HepG2 (cell line): Measurements from ENCODE around the gene SCAANT1. TPM values are rescaled to one million over a fixed set of nuclear protein-coding genes. Genes with fewer than 3 reads are reported as not detected.
A peak's percentile ranks its signal among the peaks of the same experiment; 100 is the strongest.

ENCODE experiments used
- BRD4 ChIP-seq: sonication (generic); formaldehyde crosslinking; IDR thresholded peaks from 2 replicates; pipeline ENCODE4 v1.4.0; 2020; ENCODE audit warnings: missing genetic modification reagents
- DZIP1 ChIP-seq: sonication (generic); formaldehyde crosslinking; IDR thresholded peaks from 2 replicates; pipeline ENCODE4 v1.5.0; 2020; ENCODE audit warnings: mild to moderate bottlenecking, missing genetic modification reagents
- FOSL1 ChIP-seq: sonication (generic); formaldehyde crosslinking; IDR thresholded peaks from 2 replicates; pipeline ENCODE4 v1.9.0; 2021; ENCODE audit warnings: missing genetic modification reagents, borderline replicate concordance
- FOXK1 ChIP-seq: sonication (generic); formaldehyde crosslinking; IDR thresholded peaks from 2 replicates; pipeline ENCODE4 v1.4.0; 2020; ENCODE audit warnings: low read depth, missing genetic modification reagents, borderline replicate concordance
- FOXM1 ChIP-seq: sonication (generic); formaldehyde crosslinking; IDR thresholded peaks from 2 replicates; pipeline ENCODE4 v1.5.0; 2020; ENCODE audit warnings: missing genetic modification reagents
- GLI4 ChIP-seq: sonication (generic); formaldehyde crosslinking; IDR thresholded peaks from 2 replicates; pipeline ENCODE4 v1.5.1; 2020; ENCODE audit warnings: missing genetic modification reagents, mild to moderate bottlenecking, moderate library complexity, borderline replicate concordance
- HNRNPLL ChIP-seq: fragments of 200-400 bp; formaldehyde crosslinking; IDR thresholded peaks from 2 replicates; pipeline ENCODE4 v1.6.1; 2017; ENCODE audit warnings: mild to moderate bottlenecking, low read depth, low read length; ENCODE audit not compliant: poor library complexity, severe bottlenecking
- IRF9 ChIP-seq: sonication (generic); formaldehyde crosslinking; IDR thresholded peaks from 2 replicates; pipeline ENCODE4 v1.8.0; 2022; ENCODE audit warnings: missing genetic modification reagents, mild to moderate bottlenecking, borderline replicate concordance
- KDM5B ChIP-seq: sonication (generic); formaldehyde crosslinking; IDR thresholded peaks from 2 replicates; pipeline ENCODE4 v1.4.0; 2020; ENCODE audit warnings: missing genetic modification reagents, mild to moderate bottlenecking, borderline replicate concordance
- KLF9 ChIP-seq: IDR thresholded peaks from 2 replicates; pipeline ENCODE4 v1.6.1; 2016; ENCODE audit warnings: low read depth
- ONECUT2 ChIP-seq: sonication (generic); formaldehyde crosslinking; IDR thresholded peaks from 2 replicates; pipeline ENCODE4 v1.4.0; 2020; ENCODE audit warnings: missing genetic modification reagents
- SATB2 ChIP-seq: sonication (generic); formaldehyde crosslinking; IDR thresholded peaks from 2 replicates; pipeline ENCODE4 v1.5.0; 2020; ENCODE audit warnings: missing genetic modification reagents
- XRCC5 ChIP-seq: fragments of 200-400 bp; formaldehyde crosslinking; optimal IDR thresholded peaks from 2 replicates; pipeline ENCODE3; 2017; ENCODE audit warnings: mild to moderate bottlenecking, low read length
- ZFP36 ChIP-seq: fragments of 150-350 bp; IDR thresholded peaks from 2 replicates; pipeline ENCODE4 v1.6.1; 2018; ENCODE audit warnings: borderline replicate concordance, low read length, low read depth; ENCODE audit not compliant: partially characterized antibody
- ZMAT3 ChIP-seq: sonication (generic); formaldehyde crosslinking; conservative IDR thresholded peaks from 2 replicates; pipeline ENCODE4 v1.7.0; 2021; ENCODE audit warnings: missing genetic modification reagents
- ZNF121 ChIP-seq: sonication (generic); formaldehyde crosslinking; IDR thresholded peaks from 2 replicates; pipeline ENCODE4 v1.5.0; 2020; ENCODE audit warnings: mild to moderate bottlenecking, missing genetic modification reagents
- ZNF17 ChIP-seq: sonication (generic); formaldehyde crosslinking; IDR thresholded peaks from 2 replicates; pipeline ENCODE4 v1.5.0; 2020; ENCODE audit warnings: mild to moderate bottlenecking, missing genetic modification reagents
- ZNF18 ChIP-seq: sonication (generic); formaldehyde crosslinking; IDR thresholded peaks from 2 replicates; pipeline ENCODE4 v1.8.0; 2022; ENCODE audit warnings: mild to moderate bottlenecking, missing genetic modification reagents; ENCODE audit not compliant: insufficient replicate concordance
- ZNF24 ChIP-seq: fragments of 450-650 bp; IDR thresholded peaks from 2 replicates; pipeline ENCODE4 v1.6.1; 2017; ENCODE audit warnings: antibody characterized with exemption, mild to moderate bottlenecking
- ZNF33B ChIP-seq: sonication (generic); formaldehyde crosslinking; IDR thresholded peaks from 2 replicates; pipeline ENCODE4 v1.5.1; 2020; ENCODE audit warnings: mild to moderate bottlenecking, missing genetic modification reagents
- ZNF451 ChIP-seq: sonication (generic); formaldehyde crosslinking; IDR thresholded peaks from 2 replicates; pipeline ENCODE4 v1.5.0; 2020; ENCODE audit warnings: mild to moderate bottlenecking, missing genetic modification reagents
- ZNF547 ChIP-seq: sonication (generic); formaldehyde crosslinking; IDR thresholded peaks from 2 replicates; pipeline ENCODE4 v1.5.1; 2020; ENCODE audit warnings: mild to moderate bottlenecking, missing genetic modification reagents
- ZNF75D ChIP-seq: sonication (generic); formaldehyde crosslinking; IDR thresholded peaks from 2 replicates; pipeline ENCODE4 v1.8.1; 2023; ENCODE audit warnings: missing genetic modification reagents, mild to moderate bottlenecking, borderline replicate concordance
- polyA plus RNA-seq, 8 experiments: library from polyadenylated mRNA; depleted of rRNA in 3 of 8; stranded (reverse) in 7 of 8; unstranded in 1 of 8; fragments of >200 nt; fragmentation: Illumina TruSeq in 4 of 8; extraction: Trizol in 4 of 8; gene quantifications; 2 replicates each; pipeline versions ENCODE4 v1.2.1 to v1.2.3, GENCODE V29; 2011 to 2016; ENCODE audit warnings: low read depth in 4 of 8, missing spikeins in 1 of 8, mixed read lengths in 1 of 8; ENCODE audit not compliant: insufficient read depth in 1 of 8
- total RNA-seq, 5 experiments: library from RNA; depleted of rRNA; stranded (reverse); fragments of >200 nt; fragmentation: Illumina TruSeq; extraction: Trizol; gene quantifications; 2 replicates each; pipeline ENCODE4 v1.2.3, GENCODE V29; 2016; ENCODE audit warnings: low read depth in 1 of 5
- TF ChIP-seq, protein P1 (sequence below): IDR thresholded peaks from 2 replicates; pipeline ENCODE4 v1.6.1; 2016

Gene SCAANT1
- total and polyA plus RNA-seq, 2 of the 13 experiments (the other 11 are each of a cell fraction or from before 2014, with no cell fraction given), result not detected

DNA sequence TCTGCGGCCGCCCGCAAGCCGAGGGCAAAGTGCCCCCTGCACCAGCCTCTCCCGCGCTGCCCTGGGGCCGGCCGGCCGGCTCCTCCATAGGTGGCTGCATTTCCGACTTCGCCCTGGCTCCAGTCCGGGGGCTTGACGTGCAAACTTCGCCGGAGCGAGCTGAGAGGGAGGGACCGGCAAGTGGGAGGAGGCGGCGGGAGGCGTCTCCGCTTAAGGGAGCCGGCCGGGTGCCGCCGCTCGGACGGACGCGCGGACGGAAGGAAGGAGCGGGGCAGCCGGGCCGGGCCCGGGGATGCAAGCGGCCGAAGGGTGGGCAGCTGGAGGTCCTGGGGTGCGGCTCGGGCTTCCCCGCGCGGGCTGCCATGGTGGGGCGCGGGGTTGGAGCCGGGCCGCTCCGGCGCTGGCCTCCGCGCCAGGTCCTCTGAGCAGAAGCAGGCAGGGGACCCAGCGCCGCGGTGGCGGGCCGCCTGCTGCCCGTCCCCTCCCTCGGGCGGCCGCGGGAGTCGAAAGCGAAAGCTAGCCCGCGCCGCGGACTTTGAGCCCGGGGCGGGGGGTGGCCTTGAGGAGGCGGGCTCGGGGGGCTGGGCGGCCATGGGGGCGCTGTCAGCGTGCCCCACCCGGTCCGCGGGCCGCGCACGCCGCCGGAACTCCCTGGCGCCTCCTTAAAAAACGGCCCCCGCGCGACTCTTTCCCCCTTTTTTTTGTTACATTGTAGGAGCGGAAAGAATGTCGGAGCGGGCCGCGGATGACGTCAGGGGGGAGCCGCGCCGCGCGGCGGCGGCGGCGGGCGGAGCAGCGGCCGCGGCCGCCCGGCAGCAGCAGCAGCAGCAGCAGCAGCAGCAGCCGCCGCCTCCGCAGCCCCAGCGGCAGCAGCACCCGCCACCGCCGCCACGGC lies at the start of gene SCAANT1 (continued):
- TF ChIP-seq DZIP1 (CRISPR knock-in tag) (no peak), GLI4 (CRISPR knock-in tag) (no peak), ZNF75D (CRISPR knock-in tag) (no peak), ZFP36 (no peak), HNRNPLL (peak; percentile 75), ZNF451 (peak; percentile 32; the same call in 1 of the 2 replicates), ZNF17 (no peak), ZNF18 (no peak), FOSL1 (no peak), ZNF547 (CRISPR knock-in tag) (peak; percentile 74), ONECUT2 (CRISPR knock-in tag) (no peak), SATB2 (CRISPR knock-in tag) (no peak), XRCC5 (no peak), ZNF121 (CRISPR knock-in tag) (0 out of 2 replicates have a peak, but pooled peaks have one; percentile 23), FOXK1 (CRISPR knock-in tag) (no peak), ZMAT3 (CRISPR knock-in tag) (no peak; the same call in 1 of the 2 replicates), ZNF24 (no peak), BRD4 (CRISPR knock-in tag) (no peak), KLF9 (CRISPR knock-in tag) (no peak), IRF9 (CRISPR knock-in tag) (no peak), ZNF33B (peak; percentile 40; the same call in 1 of the 2 replicates), FOXM1 (CRISPR knock-in tag) (no peak), KDM5B (peak; percentile 54; the same call in 1 of the 2 replicates)
- TF ChIP-seq, protein P1, sequence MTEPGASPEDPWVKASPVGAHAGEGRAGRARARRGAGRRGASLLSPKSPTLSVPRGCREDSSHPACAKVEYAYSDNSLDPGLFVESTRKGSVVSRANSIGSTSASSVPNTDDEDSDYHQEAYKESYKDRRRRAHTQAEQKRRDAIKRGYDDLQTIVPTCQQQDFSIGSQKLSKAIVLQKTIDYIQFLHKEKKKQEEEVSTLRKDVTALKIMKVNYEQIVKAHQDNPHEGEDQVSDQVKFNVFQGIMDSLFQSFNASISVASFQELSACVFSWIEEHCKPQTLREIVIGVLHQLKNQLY (CRISPR knock-in tag), result no peak
